ENCODE results near the gene DPP10.

DNA sequence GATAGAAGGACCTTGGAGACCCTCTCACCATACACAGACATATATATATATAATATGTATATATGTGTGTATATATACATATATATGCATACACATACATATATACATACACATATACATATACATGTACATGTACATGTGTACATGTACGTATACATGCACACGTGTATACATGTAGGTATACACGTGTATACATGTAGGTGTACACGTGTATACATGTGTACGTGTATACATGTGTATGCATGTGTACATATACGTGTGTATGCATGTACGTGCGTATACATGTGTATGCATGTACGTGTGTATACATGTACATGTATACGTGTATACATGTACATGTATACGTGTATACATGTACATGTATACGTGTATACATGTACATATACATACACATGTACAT, 54.5 kb downstream of the DPP10 start:
- TF ChIP-seq POLR2A (IDR thresholded peaks at IDR 0.05; ENCODE audit: low read depth) (no peak), CTCF (IDR thresholded peaks at IDR 0.05) (no peak), POLR2AphosphoS5 (IDR thresholded peaks at IDR 0.05) (no peak), EP300 (IDR thresholded peaks at IDR 0.05) (no peak)

Measured in esophagus muscularis mucosa (tissue), 4 donors.